Raji (cell line): ENCODE results near the gene CCDC69.

Source experiments
- POLR2A ChIP-seq: IDR thresholded peaks from 2 replicates; pipeline ENCODE4 v1.6.1; 2011; ENCODE audit warnings: low read depth, low read length, control low read depth; ENCODE audit not compliant: insufficient read depth

CCDC69 gene

DNA sequence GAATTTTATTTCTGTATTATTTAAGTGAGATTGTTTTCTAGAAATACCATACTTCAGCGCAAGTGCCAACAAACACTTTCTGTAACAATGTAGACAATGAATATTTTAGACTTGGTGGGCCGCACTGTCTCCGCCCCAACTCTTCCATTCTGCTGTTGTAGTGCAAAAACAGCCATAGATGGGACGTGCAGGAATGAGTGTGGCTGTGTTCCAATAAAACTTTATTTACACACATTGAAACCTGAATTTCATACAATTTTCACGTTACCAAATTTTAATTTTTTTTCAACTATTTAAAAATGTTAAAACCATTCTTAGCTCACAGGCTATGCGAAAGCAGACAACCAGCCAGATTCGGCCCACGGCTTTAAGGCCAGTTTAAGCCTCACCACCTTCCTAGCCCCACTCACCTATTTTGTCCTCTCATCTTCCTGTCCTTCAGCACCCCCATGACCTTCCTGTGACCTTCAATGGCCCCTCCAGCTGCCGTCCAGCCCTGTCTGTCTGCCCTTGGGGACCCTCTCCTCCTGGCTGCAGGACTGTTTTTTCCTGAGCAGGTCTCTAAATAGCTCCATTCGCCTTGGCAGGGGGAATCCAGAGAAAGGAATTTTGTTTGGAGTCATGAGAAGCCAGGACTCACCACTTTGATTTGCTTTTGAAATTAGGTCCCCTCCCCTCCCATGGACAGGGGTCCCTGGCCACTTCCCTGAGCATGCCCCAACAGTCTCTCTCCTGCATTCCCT, 55.1 kb downstream of the CCDC69 start:
- no peak for TF ChIP-seq POLR2A

DNA sequence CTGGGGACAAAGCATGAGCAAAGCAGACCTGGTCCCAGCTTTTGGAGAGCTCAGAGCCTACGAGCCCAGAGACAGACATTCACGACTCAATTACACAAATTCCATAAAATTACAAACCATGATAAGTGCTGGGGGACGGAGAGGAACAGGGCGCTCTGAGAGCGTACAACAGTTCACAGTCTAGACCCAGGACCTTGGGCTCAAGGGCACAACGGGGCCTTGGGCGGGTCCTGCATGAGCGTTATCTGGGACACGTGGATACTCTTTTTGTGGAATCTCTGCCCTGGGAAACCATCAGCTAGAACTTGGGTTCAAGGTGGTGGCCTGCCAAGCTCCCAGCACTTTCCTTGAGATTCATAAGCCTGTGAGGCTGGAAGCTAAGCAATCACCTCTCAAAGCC, 56.9 kb downstream of the CCDC69 start:
- TF ChIP-seq POLR2A = no peak

DNA sequence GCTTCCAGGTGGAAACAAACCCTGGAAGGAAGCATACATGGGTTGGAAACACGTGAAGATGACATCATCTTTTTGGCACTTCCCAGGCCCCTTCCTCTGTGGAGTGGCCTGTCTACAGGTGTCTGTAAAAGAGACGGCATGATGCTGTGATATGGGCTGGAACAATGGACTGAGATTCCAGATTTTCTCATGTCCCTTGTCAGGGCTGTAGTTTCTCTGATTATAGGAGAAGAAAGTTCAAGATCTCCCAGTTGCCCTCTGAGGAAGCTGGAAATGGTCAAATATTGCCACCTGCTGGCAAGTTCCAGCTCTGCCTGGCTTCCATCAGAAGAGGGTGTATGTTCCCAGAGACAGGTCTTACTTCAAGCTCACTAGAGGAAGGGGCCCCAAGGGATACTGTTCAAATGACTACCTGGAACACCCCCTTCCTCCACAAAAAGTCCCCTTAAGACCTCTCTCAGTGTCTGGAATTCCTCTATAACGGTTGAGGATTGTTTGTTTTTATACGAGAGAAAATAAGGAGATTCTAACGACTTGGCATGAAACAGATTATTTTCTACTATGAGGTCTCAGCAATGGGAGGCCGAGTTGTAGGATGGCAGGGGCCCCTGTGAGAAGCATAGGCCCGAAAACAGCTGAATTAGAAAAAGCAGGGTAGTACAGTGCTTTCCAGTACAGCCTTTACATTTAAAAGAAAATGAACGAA, 59.1 kb downstream of the CCDC69 start:
- no peak for TF ChIP-seq POLR2A

DNA sequence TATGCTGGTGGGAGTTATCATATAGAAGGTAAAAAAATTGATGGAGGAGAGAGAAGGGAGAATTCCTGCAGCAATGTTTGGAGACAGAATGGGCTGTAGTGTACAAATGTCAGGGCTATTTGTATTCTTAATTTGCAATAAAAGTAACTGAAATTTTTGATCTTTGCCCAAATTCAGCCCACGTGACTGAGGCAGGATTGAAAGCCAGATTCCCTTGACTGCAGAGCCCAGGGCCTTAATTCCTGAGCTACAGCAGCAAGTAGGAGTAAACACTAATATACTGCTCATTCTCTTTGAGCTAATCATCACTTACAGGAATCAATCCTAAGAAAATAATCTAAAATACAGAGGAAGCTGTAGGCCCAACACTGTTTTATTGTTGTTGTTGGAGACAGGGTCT, 61.1 kb downstream of the CCDC69 start:
- no peak for TF ChIP-seq POLR2A

DNA sequence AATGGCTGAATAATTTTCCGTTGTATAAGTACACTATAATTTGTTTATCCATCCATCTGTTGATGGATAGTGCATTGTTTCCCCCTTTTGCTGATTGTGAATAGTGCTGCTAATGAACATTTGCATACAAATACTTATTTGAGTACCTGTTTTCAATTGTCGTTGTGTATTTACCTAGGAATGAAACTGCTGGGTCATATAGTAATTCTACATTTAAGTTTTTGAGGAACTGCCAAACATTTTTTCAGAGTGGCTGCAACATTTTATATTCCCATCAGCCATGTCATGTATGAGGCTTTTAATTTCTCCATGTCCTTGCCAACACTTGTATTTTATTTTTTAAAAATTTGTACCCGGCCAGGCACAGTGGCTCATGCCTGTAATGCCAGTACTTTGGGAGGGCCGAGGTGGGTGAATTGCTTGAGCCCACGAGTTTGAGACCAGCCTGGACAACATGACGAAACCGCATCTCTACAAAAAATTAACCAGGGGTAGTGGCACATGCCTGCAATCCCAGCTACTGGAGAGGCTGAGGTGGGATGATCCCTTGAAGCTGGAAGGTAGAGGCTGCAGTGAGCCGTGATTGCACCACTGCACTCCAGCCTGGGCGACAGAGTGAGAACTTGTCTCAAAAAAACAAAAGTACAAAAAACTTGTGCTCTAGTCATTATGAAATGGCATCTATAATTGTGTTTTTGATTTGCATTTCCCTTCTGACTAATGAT, 64.1 kb downstream of the CCDC69 start:
- TF ChIP-seq POLR2A = no peak

DNA sequence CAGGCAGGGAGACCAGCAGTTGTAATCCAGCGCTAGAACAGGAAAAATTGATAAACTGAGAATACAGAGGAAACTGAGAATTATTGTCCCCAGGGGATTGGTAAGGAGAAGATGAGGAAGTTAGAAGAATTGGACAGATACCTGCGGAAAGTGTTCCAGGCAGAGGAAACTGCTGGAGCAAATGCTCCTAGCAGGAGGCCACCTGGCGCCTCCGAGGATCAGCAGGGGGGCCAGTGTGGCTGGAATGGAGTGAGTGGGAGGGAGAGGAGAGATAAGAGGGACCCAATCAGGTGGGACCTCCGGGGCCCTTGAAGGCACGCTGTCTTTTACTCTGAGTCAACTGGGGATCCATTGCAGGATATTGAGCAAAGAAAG, 65.6 kb downstream of the CCDC69 start:
- no peak for TF ChIP-seq POLR2A

DNA sequence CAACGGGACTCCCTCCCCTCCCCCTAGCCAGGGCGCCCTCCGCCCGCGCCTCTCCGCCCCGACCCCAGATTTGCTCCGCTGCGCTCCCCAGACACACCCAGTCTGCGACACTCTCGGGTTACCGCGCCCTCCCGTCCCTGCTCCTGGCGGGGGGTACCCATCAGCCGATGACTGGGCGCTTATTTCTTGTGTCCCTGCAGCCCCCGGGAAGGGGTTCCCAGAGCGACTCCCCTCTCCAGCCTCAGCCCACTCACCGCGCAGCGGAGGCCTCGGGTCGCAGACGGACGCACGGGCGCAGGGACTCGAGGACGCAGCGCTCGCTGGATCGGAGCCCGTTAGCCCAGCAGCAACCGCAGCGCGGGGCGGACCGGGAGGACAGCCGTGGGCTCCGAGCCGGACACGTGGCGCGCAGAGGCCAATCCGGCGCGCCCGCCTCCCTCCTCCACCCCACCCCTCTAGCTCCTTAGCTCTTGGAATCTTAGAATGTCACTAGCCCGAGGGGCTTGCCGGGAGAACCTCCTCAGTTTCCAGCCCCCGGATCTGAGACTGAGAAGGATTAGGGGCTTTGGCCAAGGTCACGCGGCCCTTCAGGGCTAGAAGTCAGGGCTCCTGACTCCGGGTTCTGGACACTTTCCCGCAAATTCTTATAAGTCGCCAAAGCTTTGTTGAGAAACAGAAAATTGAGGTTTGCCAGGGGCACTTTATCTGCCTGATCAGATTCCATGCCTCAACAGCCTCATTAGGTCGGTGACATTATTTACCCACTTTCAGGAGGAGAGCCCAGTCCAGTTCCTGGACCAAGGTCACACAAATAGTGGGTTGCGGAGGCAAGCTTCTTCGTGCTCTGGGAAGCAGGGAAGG, 66.2 kb downstream of the CCDC69 start, which contains the start of gene ANXA6:
ANXA6 (minus strand) TSS at position 354 of the 861 bp plus-strand sequence. CDS start 9,878 bp downstream, outside the sequence.
- peak; percentile 61 for TF ChIP-seq POLR2A

DNA sequence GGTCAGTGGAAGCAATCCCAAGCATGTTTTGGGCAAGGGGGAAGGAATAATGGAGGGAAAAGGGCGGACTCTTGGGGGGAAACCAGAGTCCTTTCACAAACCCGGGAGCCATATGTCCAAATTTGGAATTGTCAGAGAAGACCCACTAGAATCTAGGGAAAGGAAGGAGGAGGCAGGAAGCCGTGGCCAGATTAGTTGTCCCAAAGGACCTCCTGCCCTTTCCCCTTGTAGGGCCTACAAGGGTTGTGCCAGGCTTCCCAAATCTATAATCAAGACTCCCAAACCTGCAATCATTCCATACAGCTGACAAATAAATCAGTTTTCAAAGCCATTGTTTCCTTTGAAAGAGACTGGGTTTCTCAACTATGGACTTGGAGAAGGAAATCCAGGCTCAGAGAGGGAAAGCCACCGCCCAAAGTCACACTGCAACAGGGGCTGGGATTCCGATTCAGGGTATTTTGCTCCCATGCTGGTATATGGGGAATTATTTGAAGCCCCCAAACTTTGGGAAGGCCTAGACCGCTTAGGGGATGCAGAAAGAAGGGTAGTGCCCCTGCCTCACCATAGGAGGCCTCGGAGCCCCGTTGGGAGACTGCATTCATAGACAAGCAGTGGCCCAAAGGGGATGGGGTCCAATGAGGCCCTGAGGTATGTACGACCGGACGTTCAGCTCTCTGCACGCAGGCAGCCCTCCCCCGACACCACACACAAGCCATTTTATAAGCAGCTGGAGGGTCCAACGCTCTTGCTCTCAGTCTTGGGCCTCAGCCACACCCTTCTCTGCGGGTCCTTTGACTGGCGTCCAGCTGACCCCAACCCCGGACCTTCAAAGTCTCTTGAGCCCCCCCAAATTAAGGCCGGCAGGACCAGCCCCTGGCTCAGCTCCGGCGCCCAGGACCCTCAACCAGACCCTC, 67.1 kb downstream of the CCDC69 start:
- TF ChIP-seq POLR2A = no peak

DNA sequence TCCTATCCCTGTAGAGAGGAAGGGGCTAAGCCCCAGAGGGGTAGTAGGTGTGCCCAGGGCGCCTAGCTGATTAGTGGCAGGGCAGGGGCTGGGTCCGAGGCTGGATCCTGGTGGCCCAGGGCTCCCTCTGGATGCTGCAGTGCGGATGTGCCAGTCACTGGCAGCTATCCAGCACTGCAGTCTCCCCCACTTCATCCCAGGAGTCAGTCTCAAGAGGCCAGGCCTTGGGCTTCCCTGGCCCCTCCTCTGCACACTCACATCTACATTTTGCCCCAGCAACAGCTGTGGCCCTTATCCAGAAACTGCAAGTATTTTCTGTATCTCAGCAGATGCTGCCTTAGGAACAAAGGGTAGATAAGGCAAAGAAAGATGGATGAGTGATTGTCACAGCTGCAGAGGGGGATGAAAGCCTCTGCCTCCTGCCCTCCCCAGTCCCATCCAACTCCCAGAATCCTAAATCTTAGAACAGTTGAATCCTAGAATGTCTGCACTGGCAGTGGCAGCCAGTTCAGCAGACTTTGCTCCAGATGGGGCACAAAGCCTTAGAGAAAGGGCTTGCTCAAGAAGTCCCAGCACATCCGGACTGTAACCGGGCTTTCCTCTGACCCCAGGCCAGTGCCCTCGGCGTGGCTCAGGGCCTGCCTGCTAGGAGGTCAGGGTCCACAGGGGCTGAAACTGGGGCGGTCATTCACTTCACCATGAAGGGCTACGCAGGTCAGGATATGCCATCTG, 68.0 kb downstream of the CCDC69 start:
- no peak for TF ChIP-seq POLR2A

DNA sequence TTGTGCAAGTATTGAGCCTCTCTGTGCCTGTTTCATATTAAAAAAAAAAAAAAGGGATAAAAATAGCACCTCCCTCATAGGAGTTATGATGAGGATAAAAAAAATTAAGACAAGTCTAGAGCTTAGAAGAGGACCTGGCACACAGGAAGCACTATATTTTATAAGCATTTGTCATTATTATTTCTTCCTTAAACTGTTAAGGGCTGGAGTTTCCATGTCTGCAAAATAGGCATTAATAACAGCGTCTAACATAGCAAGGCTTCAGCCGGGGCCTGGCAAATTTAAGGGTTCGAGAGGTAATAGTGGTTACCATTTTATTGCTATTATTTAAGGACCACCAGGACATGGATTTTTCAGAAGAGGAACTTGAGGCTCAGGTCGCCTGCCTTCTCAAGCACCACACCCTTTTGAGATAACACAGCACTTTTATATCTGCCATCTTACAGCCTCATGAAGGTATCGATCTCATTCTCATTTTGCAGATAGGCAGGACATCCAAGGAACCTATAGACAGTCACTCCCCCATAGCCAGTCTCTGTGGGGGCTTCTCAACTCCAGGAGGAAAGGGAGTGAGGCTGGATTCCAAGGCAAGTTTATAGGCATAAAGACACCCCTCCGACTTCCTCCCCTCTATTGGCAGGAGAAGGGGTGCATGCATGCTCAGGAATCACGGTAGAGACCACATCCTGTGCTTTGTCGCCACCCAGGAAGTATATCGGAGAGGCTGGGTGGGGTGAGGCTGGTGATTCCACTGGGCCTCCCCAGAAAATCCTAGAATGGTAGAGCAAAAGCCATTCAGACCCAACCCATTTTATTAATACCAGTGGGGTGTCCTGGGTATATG, 68.7 kb downstream of the CCDC69 start:
- no peak for TF ChIP-seq POLR2A

DNA sequence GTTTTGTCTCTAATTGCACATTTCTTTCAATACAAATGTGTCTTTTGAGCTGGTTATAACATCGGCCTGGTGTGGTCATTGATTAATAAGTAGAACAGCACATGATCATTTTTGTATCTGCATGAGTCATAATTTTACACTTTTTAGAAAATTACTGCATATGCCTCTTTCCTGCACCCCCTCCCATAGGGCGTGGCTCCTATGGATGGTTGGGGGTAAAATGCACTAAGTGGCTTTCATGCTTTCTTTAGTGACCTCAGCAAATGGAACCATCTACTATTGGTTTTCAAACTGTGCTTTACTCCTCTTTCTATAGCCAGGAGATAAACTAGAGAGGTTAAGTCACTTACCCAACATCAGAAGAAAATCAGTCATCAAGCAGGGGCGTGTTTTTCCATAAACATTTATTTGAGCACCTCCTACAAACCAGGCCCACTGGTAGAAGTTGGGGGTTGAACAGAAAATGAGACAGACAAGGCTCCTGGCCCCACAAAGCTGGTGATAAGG, 70.1 kb downstream of the CCDC69 start:
- no peak for TF ChIP-seq POLR2A

DNA sequence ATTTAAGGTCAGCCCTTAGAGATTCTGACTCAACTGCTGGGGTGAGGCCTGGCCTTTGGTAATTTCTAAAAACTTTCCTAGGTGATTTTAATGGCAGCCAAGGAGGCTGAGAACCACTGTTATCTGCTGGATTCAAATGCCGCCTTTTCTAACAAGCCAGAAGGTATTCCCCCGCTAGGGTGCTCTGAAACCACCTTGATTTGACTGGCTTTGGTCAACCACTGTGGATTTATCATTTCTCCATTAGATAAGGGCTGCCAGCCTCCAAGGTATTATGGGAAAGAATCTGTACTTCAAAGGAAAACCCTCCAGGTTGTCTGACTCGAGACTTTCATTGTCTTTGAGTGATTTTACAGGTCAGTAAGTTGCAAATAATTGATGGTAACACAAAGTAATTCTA, 70.6 kb downstream of the CCDC69 start:
- no peak for TF ChIP-seq POLR2A
